Measurements from ENCODE around the gene ADAMTS19. TPM values are rescaled to one million over a fixed set of nuclear protein-coding genes. Genes with fewer than 3 reads are reported as not detected.
"Not testable (repeated sequence)": the region's sequence is repeated elsewhere in the genome, so short reads cannot be mapped to it uniquely, and the experiment has no call there.

Gene ADAMTS19
- total RNA-seq, 1 experiment from 2014 or later, result 20.3 TPM

DNA sequence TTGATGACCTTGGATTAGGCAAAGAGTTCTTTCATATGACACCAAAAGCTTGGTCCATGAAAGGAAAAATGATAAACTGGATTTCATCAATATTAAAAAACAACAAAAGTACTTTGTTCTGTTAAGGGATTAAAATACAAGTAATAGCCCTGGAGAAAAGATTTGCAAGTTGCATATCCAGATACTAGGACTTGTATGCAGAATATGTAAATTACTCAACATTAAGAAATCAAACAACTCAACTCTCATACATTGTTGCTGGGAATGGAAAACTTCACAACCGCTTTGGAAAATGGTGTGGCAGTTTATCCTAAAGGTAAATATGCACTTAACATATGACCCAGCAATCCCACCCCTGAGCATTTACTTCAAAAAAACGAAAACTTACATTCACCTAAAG, 112.0 kb downstream of the ADAMTS19 start:
- no CpG with 5 or more reads among the region's 2 CpGs for WGBS (ENCODE audit: extremely low coverage, insufficient read length, low lambda C conversion rate)
- no peak overlapping the region for H3K18ac ChIP-seq (ENCODE audit: insufficient read length, low read depth, low read length)
- no peak overlapping the region for H3K4ac ChIP-seq (ENCODE audit: low read depth, low read length)
- H3K14ac ChIP-seq (ENCODE audit: insufficient read depth, low read length), result no peak overlapping the region
- no peak overlapping the region for H3K4me3 Mint-ChIP-seq
- no peak for DNase-seq
- H3T11ph ChIP-seq (ENCODE audit: low read length), result no peak overlapping the region
- no peak overlapping the region for H2BK120ac ChIP-seq (ENCODE audit: low read depth, low read length, poor library complexity, severe bottlenecking)
- H3K27ac ChIP-seq (ENCODE audit: insufficient read length, low read depth, low read length), result no peak overlapping the region
- no peaks in the 10 kb centered on the region for H3K9me3 ChIP-seq (ENCODE audit: control insufficient read depth, low read depth, low read length)
- peaks cover 0 to 9% (median 5%) of the 10 kb centered on the region in 3 experiments; a peak in 3 of 7 replicates for H3K36me3 Mint-ChIP-seq (ENCODE audit: insufficient read depth in 1 of 3, low read depth in 3 of 3)
- no peaks in the 10 kb centered on the region for H3K9me3 Mint-ChIP-seq
- H3K23me2 ChIP-seq (ENCODE audit: insufficient read length, low read depth, low read length, poor library complexity, severe bottlenecking), result no peaks in the 10 kb centered on the region
- H4K20me1 ChIP-seq (ENCODE audit: control insufficient read depth, insufficient read depth, insufficient read length), result no peaks in the 10 kb centered on the region
- H3K56ac ChIP-seq (ENCODE audit: insufficient read length, low read depth, low read length), result no peak overlapping the region
- H3K27me3 Mint-ChIP-seq (ENCODE audit: low read depth), result no peaks in the 10 kb centered on the region
- no peak overlapping the region for H4K5ac ChIP-seq (ENCODE audit: insufficient read length, low read depth, low read length)
- no peak overlapping the region for H3K9ac ChIP-seq (ENCODE audit: extremely low read depth, insufficient read length, low read length)
- no peak overlapping the region for H2BK12ac ChIP-seq (ENCODE audit: insufficient read length, low read depth, low read length)
- H2BK20ac ChIP-seq (ENCODE audit: low read depth, low read length, poor library complexity, severe bottlenecking), result no peak overlapping the region
- TF ChIP-seq, protein P1, sequence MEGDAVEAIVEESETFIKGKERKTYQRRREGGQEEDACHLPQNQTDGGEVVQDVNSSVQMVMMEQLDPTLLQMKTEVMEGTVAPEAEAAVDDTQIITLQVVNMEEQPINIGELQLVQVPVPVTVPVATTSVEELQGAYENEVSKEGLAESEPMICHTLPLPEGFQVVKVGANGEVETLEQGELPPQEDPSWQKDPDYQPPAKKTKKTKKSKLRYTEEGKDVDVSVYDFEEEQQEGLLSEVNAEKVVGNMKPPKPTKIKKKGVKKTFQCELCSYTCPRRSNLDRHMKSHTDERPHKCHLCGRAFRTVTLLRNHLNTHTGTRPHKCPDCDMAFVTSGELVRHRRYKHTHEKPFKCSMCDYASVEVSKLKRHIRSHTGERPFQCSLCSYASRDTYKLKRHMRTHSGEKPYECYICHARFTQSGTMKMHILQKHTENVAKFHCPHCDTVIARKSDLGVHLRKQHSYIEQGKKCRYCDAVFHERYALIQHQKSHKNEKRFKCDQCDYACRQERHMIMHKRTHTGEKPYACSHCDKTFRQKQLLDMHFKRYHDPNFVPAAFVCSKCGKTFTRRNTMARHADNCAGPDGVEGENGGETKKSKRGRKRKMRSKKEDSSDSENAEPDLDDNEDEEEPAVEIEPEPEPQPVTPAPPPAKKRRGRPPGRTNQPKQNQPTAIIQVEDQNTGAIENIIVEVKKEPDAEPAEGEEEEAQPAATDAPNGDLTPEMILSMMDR (conservative IDR thresholded peaks at IDR 0.05), result no peak
- H2BK15ac ChIP-seq (ENCODE audit: low read depth, low read length), result no peak overlapping the region
- no peak overlapping the region for H2BK5ac ChIP-seq (ENCODE audit: insufficient read length, low read length)
- no peak overlapping the region for H4K91ac ChIP-seq (ENCODE audit: insufficient read length, low read depth, low read length)
- H2AK5ac ChIP-seq (ENCODE audit: insufficient read length, low read length), result no peak overlapping the region
- H4K8ac ChIP-seq (replicated peaks; ENCODE audit: insufficient read length, low read depth, low read length), result no peak overlapping the region
- H3K4me1 Mint-ChIP-seq, result no peaks in the 10 kb centered on the region
- H3K27me3 ChIP-seq (ENCODE audit: insufficient read depth, low read length), result no peaks in the 10 kb centered on the region
- no peaks in the 10 kb centered on the region for H3K4me1 ChIP-seq (ENCODE audit: insufficient read depth, low read length)
- H3K4me2 ChIP-seq (ENCODE audit: insufficient read depth, insufficient read length, low read length), result no peak overlapping the region
- H3K27ac Mint-ChIP-seq, result no peak overlapping the region
- H3K79me2 ChIP-seq (ENCODE audit: insufficient read depth, low read length), result no peaks in the 10 kb centered on the region
- H2AFZ ChIP-seq (ENCODE audit: low read length), result no peak overlapping the region
- H3K79me1 ChIP-seq (ENCODE audit: insufficient read depth, low read depth, low read length, poor library complexity, severe bottlenecking), result no peaks in the 10 kb centered on the region
- H3K23ac ChIP-seq (ENCODE audit: insufficient read length, low read depth, low read length), result no peak overlapping the region

DNA sequence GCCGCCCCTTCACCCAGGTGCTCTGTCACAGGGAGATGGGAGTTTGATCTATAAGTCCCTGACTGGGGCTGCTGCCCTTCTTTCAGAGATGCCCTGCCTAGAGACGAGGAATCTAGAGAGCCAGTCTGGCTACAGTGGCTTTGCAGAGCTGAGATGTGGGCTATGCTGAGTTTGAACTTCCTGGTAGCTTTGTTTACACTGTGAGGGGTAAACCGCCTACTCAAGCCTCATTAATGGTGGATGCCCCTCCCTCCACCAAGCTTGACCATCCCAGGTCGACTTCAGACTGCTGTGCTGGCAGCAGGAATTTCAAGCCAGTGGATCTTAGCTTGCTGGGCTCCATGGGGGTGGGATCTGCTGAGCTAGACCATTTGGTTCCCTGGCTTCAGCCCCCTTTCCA, 124.4 kb downstream of the ADAMTS19 start:
- H4K20me1 ChIP-seq (ENCODE audit: control insufficient read depth, insufficient read depth, insufficient read length); H2AK5ac ChIP-seq (ENCODE audit: insufficient read length, low read length); H3K56ac ChIP-seq (ENCODE audit: insufficient read length, low read depth, low read length); H3K27me3 ChIP-seq (ENCODE audit: insufficient read depth, low read length); H3K23ac ChIP-seq (ENCODE audit: insufficient read length, low read depth, low read length); H4K91ac ChIP-seq (ENCODE audit: insufficient read length, low read depth, low read length); H3K9me3 Mint-ChIP-seq; H2BK20ac ChIP-seq (ENCODE audit: low read depth, low read length, poor library complexity, severe bottlenecking); H3K4me1 ChIP-seq (ENCODE audit: insufficient read depth, low read length); H4K5ac ChIP-seq (ENCODE audit: insufficient read length, low read depth, low read length); H2AFZ ChIP-seq (ENCODE audit: low read length); H3K27me3 Mint-ChIP-seq (ENCODE audit: low read depth); H3K4me2 ChIP-seq (ENCODE audit: insufficient read depth, insufficient read length, low read length); H3K14ac ChIP-seq (ENCODE audit: insufficient read depth, low read length); H3K9ac ChIP-seq (ENCODE audit: extremely low read depth, insufficient read length, low read length); H2BK120ac ChIP-seq (ENCODE audit: low read depth, low read length, poor library complexity, severe bottlenecking); H3K18ac ChIP-seq (ENCODE audit: insufficient read length, low read depth, low read length); H2BK15ac ChIP-seq (ENCODE audit: low read depth, low read length); H3K79me1 ChIP-seq (ENCODE audit: insufficient read depth, low read depth, low read length, poor library complexity, severe bottlenecking); H3K27ac ChIP-seq (ENCODE audit: insufficient read length, low read depth, low read length); H4K8ac ChIP-seq (replicated peaks; ENCODE audit: insufficient read length, low read depth, low read length); H2BK12ac ChIP-seq (ENCODE audit: insufficient read length, low read depth, low read length); H3K4me3 Mint-ChIP-seq; H3K23me2 ChIP-seq (ENCODE audit: insufficient read length, low read depth, low read length, poor library complexity, severe bottlenecking); H2BK5ac ChIP-seq (ENCODE audit: insufficient read length, low read length); H3K4ac ChIP-seq (ENCODE audit: low read depth, low read length); H3K79me2 ChIP-seq (ENCODE audit: insufficient read depth, low read length); H3T11ph ChIP-seq (ENCODE audit: low read length); H3K9me3 ChIP-seq (ENCODE audit: control insufficient read depth, low read depth, low read length): not testable (repeated sequence)
- Mint-ChIP-seq H3K4me1 (peaks cover 10 to 11% of the 10 kb centered on the region in 2 experiments), H3K27ac (peak overlapping the region in 2 of 3 experiments; percentile 31 to 70; a peak in 1 of 7 replicates), H3K36me3 (ENCODE audit: insufficient read depth in 1 of 3, low read depth in 3 of 3) (peaks cover 14 to 24% (median 18%) of the 10 kb centered on the region in 3 experiments; a peak in 6 of 7 replicates)
- peak; percentile 35 for DNase-seq
- no CpG with 5 or more reads among the region's 4 CpGs for WGBS (ENCODE audit: extremely low coverage, insufficient read length, low lambda C conversion rate)
